GM19351 (cell line): Measurements from ENCODE around the gene TAS1R1.
"Not testable (repeated sequence)": the region's sequence is repeated elsewhere in the genome, so short reads cannot be mapped to it uniquely, and the experiment has no call there.

ENCODE experiments used
- ATAC-seq: cut with Tn5 transposase; IDR thresholded peaks from one replicate; pipeline ENCODE4 v1.9.1; 2021; ENCODE audit warnings: mild to moderate bottlenecking, moderate library complexity; ENCODE audit not compliant: unreplicated experiment

The TAS1R1 gene

DNA sequence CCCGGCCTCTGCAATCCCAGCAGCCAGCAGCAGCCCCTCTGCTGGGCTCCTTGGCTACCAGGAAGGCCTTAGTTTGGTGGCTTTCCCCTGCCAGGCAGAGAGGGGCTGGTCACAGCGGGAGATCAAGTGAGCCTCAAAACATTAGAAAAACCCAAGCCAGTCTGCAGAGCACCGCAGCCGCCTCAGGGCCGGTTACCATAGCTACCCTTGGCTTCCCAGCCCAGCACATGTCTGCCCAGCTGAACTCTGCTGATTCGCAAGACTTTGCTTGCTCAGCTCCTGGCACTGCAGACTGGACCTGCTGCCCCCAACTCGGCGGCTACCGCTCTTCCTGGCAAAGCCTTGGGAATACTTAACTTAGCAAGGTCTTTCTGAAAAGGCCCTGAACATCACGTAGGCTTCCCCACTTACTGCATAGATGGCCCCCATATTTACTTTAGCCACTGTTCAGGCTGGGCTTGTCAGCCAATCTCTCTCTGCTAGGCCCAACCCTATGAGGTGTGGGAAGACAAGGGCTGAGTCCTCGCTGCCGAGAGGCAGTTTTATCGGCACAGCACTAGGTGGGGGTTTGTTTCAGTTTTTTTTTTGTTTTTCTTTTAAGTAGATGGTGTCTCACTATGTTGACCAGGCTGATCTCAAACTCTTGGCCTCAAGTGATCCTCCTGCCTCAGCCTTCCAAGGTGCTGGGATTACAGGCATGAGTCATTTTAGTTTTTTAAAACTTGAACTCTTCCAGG, 35.0 kb upstream of the TAS1R1 start:
- ATAC-seq = no peak

DNA sequence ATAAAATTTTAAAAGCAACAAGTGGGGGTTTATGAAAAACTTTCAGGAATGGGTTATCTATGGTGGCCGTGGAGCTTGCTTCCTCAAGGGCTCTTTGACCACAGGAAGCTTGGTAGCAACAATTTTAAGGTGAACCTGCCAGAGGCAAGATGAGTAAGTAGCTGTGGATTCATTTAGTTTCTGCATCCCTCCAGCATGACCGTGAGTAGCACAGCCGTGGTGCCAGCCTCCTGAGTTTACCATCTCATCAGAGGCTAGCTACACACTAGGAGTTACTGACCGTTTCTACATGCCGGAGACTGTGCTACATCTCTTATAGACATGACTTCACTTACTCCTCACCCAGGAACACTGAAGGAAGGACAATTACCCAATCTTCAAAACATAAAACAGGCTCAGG, 33.6 kb upstream of the TAS1R1 start:
- ATAC-seq = no peak

DNA sequence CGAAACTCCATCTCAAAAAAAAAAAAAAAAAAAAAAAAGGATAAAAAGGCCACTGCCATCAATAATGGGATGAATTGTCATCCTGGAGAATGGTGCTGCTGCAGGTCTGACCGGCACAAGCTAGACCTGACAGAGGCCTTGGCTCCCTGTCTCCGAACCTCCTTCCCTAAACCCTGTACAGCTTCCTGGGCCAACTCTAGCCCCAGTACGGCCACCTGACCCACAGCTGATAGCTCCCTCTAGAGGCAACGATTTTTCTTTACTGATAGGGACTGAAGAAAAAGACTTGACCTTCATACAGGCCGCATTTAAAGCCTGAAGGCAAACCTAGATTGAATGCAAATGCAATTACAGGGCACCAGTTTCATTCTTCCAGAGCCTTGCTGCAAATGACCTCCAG, 31.5 kb upstream of the TAS1R1 start:
- no peak for ATAC-seq

DNA sequence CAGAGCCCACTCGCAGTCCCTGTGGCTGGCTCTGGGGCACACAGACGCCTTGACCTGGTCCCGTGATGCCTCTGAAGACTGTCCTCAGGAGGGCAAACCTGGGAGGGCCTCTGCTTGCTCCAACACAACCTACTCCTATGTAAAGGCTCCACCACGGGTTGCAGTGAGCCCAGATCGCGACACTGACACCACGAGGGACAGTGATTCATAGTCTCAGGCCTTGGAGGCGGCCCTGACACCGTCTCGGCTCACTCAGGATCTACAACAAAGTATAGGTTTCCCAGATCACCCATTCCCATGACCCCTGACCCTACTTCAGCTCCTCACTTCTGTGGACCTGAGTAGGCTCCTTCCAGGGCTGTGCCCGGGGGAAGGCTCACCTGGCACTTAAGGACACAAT, 28.8 kb upstream of the TAS1R1 start:
- no peak for ATAC-seq

DNA sequence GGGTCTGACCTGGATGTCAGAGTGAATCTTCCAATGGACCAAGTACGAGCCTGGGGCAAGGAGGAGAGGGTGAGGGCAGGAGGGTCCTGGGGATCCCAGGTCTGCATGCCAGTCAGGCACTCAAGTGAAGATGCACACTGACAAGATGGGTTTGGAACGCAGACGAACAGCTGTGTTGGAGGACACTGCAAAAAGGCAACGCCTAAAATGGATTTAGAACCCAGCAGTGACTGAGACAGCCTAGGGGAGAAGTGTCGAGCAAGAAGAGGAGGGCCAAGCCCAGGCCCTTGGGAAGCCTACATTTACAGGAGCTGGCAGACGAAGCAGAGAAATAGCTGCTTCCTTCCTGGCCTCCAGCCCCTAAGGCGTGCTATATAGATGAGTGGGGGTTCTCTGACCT, 26.6 kb upstream of the TAS1R1 start:
- ATAC-seq = no peak

DNA sequence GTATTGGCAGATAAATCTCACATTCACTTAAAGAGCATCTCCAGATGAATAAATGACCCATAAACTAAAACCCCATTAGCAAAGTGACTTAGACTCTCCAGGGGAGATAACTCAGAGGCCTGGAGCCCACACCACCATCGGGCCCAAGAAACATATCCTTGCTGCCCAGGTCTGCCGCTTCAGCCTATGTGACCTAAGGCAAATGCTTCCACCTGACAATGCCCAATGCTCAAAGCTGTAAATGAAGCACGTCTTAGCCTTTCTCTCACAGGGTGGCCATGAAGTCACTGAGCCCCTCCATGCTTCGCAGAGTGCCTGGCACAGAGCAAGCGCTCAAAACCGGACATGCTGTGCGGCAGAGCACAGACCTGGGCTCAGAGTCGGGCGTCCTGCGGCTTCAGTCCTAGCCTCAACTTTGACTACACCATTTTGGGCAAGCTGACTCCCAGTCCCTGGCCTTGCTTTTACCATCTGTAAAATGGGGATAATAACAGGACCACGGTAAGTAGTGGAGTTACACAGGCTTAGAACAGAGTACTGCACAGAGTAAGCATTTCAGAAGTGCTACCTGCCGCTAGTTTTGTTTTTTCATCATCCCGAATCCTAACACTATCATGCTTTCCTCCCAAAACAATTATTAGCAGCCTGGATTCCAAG, 24.5 kb upstream of the TAS1R1 start:
- no peak for ATAC-seq

DNA sequence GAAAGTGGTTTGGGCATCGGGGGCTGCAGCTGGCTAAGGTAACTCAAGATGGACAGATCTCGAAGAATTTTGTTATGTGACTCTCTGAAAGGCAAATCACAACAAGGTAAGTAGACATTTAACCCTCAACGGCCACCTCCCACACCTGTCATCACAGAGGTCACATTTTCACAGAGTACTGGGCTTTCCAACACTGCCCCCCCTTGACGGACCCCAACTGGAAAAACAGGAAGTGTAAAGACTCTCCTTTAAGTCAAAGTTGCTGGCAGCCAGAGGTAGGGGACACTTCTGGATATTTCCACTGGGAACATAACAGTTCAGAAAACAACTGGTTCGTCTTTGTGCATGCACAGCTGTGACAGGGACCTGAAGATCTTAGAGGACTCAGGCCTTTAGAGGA, 23.1 kb upstream of the TAS1R1 start:
- ATAC-seq = no peak

DNA sequence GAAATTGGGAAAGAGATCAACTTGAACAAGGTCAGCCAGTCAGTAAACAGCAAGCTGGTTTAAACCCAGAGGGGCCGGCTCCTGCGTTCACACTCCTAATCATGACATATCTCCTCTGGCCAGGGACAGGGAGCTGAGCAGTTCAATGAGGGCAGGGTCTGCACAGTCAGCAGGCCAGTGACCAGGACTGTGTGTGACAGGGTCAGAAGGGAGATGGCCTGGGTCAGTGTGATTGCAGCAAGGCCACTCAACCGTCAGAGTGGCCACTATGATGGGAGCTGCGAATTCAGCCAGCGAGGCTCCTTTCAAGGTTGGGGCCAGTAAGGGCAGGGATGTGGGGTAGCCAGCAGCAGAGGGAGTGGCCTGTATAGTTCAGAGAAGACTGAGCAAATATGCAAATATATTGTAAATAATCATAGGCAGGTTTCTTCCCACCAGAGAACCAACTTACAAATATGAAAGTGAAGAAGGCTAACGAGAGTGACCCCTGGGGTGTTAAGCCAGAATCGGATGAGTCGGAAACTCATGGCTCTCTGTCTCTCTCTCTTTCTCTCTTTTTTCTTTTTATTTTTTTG, 20.8 kb upstream of the TAS1R1 start:
- no peak for ATAC-seq

DNA sequence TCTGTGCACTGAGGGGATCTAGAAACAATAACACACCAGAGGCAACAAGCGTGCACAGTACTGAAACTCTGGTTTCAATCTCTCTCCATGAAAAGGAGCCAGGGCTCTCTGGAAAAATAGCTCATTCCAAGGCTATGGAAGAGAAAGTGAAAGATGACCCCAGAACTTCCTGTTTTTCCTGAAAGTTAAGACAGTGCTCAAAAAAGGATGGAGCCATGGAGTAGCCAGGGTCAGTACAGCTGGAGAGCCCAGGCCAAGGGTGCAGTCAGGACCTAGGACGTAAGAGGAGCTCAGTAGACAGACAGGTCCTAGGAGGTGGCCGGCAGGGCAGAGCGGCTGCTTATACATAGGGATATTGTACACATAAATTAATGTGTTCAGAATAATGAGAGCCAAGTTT, 19.9 kb upstream of the TAS1R1 start:
- ATAC-seq = no peak

DNA sequence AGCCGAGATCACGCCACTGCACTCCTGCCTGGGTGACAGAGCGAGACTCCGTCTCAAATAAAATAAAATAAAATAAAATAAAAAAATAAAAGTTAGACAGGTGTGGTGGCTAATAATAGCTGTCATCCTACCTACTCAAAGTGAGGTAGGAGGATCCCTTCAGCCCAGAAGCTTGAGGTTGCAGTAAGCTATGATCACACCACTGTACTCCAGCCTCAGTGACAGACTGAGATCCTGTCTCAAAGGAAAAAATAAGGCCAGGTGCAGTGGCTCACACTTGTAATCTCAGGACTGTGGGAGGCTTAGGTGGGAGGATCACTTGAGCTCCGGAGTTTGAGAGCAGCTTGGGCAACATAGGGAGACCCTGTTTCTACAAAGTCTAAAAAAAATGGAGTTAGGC, 18.8 kb upstream of the TAS1R1 start:
- ATAC-seq = no peak

DNA sequence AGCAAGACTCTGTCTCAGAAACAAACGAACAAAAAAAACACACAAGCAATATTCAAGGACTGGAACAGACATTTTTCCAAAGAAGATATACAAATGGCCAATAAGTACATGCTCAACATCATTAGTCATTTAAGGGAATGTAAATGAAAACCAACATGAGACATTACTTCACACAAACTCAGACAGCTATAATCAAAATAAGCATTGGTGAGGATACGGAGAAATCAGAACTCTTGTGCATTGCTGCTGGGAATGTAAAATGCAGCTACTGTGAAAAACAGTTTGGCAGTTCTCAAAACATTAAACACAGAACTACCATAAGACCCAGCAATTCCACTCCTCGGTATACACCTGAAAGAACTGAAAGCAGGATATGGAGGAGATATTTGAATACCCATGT, 16.2 kb upstream of the TAS1R1 start:
- ATAC-seq = no peak

DNA sequence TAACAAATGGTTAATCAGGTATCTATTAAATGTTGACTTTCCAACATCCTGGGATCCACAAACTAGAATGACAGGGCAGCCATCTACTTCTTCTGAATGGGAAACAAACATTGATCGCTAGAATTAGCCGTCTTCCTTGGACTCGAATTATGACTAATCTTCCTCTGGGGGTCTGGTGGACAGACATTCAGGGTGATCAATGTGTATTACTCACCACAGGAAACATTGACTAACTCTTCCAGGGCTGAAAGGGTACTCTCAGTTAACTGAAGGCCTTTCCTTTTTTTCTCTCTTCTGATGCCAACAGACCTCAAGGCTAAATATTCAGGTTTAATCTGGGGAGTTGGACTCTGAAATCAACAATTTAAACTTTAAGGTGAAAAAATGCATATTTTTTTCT, 10.3 kb upstream of the TAS1R1 start:
- no peak for ATAC-seq

DNA sequence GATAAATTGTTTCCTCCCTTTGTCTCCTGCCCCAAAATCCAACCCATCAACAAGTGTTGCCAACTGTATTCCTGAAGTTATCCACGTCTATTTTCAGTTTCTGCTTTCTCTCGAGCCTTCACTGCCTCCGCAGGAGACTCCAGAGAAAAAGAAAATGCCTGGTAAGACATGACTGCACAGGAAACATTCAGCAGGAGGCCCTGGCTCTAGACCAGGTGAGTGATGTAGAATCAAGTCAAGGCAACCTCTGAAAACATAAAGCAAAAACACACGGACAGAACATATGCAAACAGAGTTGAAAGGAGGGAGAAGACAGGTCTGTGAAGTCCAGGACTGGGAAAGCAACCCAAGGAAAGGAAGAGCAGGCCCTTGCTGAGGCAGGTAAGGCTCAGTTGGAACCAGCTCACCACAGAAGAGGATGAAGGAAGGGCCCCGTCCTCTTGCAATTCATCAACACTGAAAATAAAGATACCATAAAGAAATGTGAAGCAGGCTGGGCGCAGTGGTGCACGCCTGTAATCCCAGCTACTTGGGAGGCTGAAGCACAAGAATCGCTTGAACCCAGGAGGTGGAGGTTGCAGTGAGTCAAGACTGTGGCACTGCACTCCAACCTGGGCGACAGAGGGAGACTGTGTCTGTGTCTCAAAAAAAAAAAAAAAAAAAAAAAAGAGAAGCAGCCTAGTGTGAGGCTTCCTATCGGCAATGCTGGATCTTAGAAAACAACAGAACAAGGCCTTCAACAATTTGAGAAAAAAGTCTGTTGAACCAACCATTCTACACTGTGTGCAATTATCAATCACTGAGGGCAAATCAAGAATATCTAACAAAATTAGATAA, 9.6 kb upstream of the TAS1R1 start:
- no peak for ATAC-seq

DNA sequence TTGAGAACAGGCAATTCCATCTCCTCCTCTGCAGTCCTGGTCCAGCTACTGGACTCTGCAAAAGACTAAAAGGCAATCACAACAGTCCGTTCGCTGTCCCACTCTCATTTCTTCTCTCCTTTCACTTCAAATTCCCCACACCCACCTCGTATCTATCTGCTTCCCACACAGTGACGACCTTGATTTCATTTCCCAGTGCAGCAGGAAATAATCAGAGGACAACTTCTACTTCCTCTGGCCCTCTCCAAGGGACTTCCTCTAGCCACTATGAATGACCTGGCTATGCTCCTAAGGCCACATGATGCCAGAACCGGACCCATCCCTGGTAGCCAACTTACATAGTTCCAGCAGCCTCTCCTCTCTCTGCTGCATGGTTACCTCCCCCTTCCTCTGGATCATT, 8.8 kb upstream of the TAS1R1 start:
- ATAC-seq = no peak

DNA sequence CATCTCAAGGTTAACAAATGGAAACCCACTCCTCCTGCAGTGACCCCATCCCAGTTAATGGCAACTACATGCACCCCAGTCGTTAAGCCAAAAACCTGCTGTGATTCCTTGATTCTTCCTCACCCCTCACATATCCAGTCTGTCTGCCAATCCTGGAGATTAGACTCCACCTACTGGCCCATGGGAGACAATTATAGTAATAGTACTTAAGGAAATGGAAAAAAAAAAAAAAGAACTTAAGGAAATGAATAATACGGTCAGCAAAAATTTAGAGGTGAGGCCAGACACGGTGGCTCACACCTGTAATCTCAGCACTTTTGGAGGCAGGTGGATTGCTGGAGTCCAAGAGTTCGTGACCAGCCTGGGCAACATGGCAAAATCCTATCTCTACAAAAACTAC, 7.8 kb upstream of the TAS1R1 start:
- no peak for ATAC-seq

DNA sequence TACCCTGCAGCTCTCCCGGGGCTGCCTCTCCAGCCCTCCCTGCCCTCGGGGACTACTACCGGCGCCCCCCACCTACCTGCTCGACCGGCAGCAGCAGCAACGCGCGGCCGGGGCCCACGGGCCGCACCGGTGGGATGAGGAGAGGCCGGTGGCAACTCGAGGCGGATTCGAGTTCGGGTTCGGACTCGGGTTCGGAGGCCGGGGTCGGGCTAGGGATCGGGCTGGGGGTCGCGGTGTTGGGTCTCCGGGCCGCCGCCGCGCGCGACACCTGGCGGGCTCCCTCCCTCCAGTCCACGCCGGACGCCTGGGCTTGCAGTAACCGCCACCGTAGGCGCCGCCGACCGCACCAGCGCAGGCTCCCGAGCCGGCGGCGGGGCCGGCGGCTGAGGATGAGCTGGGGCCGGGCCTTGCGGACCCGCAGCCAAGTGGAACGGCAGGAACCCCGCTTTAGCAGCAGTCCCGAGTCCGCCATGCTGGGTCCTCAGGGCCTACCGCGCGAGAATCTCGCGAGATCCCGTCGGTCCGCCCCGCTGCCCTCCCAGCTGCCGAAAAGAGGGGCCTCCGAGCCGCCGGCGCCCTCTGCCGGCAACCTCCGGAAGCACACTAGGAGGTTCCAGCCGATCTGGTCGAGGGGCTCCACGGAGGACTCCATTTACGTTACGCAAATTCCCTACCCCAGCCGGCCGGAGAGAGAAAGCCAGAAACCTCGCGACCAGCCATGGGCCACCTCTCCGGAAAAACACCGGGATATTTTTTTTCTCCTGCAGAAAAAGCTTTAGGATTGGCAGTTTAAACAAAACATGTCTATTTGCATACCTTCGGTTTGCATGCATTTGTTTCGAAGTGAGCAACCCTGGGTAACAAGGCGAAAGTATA, 838 bp upstream of the TAS1R1 start, which contains the start of gene NOL9:
NOL9 (minus strand) TSS at position 483 of the 876 bp plus-strand sequence; CDS start at position 472, 11 bp downstream.
- peak; percentile 89 for ATAC-seq

DNA sequence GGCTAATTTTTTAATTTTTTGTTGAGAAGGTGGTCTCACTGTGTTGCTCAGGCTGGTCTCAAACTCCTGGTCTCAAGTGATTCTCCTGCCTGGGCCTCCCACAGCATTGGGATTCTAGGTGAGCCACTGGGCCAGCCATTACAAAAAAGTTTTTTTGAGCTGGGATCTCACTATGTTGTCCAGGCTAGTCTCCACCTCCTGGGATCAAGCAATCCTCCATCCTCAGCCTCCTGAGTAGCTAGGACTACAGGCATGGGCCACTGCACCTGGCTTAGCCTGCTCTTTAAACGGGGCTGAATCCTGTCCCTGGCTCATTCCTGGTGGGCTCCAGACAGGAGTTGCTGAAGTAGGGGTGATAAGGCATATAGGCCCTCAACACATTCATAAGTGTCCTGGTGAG, 2.5 kb downstream of the TAS1R1 start:
- no peak for ATAC-seq

DNA sequence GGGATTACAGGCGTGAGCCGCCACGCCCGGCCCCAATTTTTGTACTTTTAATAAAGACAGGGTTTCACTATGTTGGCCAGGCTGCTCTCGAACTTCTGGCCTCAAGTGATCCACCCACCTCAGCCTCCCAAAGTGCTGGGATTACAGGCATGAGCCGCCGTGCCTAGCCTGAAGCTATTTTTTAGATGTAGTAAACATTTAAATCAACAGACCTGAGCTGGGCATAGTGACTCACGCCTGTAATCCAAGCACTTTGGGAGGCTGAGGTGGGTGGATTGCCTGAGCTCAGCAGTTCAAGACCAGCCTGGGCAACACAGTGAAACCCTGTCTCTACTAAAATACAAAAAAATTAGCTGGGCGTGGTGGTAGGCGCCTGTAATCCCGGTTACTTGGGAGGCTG, 4.1 kb downstream of the TAS1R1 start:
- not testable (repeated sequence) for ATAC-seq

DNA sequence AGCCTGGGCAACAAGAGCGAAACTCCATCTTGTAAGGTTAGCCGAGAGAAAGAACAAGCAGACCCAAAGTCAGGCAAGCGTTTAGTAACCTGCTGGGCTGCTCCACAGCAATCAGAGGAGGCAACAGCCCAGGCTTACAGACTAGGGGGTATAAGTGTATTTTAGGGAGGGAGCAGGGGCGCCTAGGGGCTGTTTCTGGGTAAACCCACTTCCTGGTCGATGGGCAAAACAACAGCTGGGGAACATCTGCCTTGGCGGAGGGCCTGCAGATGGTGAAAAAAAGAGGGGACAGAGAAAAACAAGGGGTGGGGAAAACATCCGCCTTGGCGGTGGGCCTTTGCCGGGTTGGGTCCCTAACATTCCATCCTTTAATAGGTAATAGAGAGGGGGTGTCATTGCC, 5.2 kb downstream of the TAS1R1 start:
- ATAC-seq = no peak

DNA sequence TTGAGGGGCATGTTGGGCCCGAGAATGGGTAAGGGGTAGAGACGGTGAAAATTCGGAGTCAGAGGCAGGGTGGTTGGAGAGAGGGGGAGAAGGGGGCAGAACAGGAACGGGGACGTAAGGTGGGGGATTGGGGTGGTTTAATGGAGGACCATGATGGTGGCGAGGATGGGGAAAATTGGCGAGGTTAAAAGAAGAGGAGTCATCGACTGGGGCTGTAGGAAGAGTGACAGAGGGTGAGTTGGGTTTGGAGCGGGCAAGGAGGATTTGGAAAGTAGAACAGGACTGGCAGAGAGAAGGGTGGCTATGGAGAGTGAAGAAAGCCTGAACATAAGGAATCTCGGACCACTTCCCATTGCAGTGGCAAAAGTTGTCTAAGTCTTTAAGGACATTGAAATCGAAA, 13.9 kb downstream of the TAS1R1 start:
- no peak for ATAC-seq

DNA sequence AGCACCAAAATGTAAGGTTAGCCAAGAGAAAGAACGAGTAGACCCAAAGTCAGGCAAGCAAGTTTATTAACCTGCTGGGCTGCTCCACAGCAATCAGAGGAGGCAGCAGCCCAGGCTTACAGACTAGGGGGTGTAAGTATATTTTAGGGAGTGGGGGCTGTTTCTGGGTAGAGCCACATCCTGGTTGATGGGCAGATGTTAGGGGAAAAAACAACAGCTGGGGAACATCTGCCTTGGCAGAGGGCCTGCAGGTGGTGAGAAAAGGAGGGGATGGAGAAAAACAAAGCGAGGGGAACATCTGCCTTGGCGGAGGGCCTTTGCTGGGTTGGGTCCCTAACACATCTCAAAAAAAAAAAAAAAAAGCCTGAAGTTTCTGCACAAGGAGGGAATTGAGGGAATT, 15.0 kb downstream of the TAS1R1 start:
- no peak for ATAC-seq
